ENCODE results near the gene ADD1.

ADD1 gene

DNA sequence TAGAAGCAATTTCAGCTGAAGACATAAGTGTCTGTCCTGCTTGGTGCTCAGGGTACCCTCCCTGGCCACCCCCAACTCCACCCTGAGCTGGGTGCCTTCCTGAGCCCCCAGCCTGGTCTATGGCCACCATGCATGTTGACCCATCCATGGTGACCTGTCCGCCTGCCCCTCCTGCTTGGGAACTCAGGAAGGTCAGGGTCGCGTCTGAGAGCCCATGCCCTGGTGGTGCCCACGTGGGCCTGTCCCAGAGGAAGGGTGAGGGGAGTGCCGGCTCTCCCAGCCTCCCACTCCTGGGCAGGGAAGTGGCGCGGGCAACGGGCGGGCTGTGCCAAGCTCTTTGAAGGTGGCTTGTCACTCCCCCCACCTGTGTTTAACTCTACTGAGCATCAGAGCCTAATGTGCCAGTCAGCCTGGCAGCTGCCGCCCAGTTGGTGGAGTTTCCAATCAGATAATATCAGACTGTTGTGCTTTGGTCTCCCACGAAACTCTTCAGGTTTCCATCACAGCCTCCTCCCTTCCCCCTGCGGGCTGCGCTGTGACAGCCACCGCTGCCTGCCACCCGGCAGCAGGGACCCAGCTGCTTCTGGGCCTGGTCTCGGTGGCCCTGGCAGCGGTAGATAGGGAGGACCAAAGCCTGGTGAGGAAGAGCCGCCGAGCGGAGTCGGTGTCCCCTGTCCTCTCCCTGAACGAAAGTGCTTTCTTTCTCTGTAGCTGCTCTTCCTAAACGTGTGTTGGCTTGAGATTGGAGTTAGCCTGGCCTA is 45.9 kb upstream of the ADD1 start:
- H3K4me3 ChIP-seq (replicated peaks; ENCODE audit: low read depth, low read length), result no peak overlapping the region

DNA sequence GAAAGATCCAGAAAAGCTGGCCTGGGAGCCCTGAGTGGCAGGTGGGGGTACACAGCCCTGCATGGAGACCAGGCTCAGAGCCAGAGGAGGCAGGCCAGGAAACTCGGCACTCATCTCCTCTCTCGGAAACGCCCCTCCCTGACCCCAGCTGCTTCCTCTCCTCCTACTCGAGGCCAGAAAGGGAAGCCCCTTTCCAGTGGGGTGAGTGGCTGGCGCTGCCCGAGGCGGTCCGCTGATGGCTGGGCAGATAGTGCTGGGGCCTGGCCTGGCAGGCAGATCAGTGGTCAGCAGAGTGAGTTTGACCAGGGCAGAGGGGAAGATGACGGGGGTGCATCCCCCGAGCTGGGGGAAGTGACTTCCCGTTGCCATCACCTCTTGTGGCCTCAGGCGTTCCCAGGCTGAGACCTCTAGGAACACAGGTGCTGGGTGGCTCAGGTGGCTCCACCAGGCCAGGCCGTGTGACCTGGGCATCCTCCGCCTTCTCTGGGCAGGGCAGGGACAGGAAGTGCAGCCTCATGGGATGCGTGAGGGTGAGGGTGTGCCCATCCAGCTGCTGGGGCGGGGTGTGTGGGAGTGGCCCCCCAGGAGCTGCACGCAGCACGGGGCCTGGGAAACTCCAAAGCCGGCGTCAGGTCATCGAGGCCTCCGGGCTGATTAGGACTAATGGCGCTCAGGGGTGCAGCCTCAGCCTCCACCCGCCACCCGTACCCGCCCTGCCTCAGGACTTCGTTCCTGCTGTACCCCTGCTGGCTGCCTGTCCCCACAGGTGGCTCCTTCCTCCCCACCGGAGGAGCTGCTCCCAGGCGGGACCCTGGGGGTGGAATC is 45.0 kb upstream of the ADD1 start:
- no peak overlapping the region for H3K4me3 ChIP-seq (replicated peaks; ENCODE audit: low read depth, low read length)
- no peak for DNase-seq (ENCODE audit: extremely low read depth, low read depth)
- TF ChIP-seq, protein P1, sequence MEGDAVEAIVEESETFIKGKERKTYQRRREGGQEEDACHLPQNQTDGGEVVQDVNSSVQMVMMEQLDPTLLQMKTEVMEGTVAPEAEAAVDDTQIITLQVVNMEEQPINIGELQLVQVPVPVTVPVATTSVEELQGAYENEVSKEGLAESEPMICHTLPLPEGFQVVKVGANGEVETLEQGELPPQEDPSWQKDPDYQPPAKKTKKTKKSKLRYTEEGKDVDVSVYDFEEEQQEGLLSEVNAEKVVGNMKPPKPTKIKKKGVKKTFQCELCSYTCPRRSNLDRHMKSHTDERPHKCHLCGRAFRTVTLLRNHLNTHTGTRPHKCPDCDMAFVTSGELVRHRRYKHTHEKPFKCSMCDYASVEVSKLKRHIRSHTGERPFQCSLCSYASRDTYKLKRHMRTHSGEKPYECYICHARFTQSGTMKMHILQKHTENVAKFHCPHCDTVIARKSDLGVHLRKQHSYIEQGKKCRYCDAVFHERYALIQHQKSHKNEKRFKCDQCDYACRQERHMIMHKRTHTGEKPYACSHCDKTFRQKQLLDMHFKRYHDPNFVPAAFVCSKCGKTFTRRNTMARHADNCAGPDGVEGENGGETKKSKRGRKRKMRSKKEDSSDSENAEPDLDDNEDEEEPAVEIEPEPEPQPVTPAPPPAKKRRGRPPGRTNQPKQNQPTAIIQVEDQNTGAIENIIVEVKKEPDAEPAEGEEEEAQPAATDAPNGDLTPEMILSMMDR (IDR thresholded peaks at IDR 0.05; ENCODE audit: low read depth, low read length, missing control alignments), result no peak

More for the DNA sequence above, 45.9 kb upstream of the ADD1 start:
- TF ChIP-seq, protein P1 (IDR thresholded peaks at IDR 0.05; ENCODE audit: low read depth, low read length, missing control alignments), result no peak
- no peak for DNase-seq (ENCODE audit: extremely low read depth, low read depth)

DNA sequence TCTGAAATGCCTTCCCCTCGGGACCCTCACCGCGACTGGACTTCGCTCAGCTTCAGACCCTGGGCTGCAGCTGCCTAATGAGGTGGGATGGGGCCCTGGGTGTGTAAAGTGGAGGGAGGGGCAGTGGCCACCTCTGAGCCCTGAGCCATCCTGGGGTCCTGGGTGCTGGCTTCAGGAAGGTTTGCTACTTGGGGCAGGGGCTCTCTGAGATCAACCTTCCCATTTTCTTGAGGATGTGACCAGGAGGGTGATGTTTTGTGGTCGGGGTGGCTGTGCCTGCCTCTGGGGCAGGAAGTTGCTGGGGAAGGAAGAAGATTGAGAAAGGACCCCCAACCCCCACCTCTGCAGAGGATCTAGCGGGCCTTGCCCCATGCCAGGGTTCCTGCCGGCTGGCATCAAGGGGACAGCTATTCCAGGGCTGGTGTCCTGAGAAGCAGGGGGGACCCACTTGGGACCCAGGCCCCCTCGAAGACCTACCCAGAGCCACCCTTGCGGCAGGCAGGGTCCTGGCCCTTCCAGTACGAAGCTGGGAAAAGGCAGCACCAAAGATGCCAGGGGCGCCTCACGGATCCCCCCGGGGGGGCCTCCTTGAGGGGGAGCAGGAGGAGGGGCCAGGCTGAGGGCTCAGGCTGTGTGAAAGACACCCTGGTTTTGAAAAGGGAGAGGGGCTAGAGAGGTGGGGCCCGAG is 44.3 kb upstream of the ADD1 start:
- no peak for DNase-seq (ENCODE audit: extremely low read depth, low read depth)
- no peak overlapping the region for H3K4me3 ChIP-seq (replicated peaks; ENCODE audit: low read depth, low read length)
- TF ChIP-seq, protein P1 (IDR thresholded peaks at IDR 0.05; ENCODE audit: low read depth, low read length, missing control alignments), result no peak

DNA sequence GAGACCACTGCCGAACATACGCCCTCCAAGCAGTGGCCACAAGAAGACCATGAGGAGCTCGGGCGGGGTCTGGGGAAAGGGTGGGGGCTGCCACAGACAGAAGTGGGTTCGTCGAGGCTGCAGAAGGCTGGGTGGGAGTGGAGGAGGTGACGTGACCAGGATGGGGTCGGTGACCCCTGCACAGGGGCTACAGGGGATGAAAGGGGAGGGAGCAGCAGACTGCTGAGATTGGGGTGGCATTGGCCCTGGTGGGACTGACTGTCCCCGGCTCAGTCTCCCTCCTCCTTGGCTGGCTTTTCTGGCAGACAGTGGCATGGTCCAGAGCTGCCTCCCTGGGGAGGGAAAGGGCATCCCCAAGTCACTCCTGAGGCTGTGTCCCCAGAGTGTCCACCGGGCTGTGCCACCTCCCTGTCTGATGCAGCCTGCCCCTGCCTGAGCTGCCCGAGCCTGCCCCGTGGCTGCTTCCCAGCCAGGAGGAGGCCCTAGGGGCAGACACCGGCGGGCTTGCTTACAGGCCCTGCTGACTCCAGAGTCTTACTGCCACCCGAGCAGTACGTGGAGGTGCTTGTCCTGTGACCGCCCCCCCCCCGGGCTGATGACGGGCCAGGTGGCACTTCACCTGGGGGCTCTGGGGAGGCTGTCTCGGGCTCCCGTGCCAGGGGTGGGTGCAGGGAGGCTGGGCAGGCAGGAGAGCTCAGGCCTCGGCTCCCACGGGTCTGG is 43.5 kb upstream of the ADD1 start:
- no peak for DNase-seq (ENCODE audit: extremely low read depth, low read depth)
- TF ChIP-seq, protein P1 (IDR thresholded peaks at IDR 0.05; ENCODE audit: low read depth, low read length, missing control alignments), result no peak
- H3K4me3 ChIP-seq (replicated peaks; ENCODE audit: low read depth, low read length), result no peak overlapping the region

DNA sequence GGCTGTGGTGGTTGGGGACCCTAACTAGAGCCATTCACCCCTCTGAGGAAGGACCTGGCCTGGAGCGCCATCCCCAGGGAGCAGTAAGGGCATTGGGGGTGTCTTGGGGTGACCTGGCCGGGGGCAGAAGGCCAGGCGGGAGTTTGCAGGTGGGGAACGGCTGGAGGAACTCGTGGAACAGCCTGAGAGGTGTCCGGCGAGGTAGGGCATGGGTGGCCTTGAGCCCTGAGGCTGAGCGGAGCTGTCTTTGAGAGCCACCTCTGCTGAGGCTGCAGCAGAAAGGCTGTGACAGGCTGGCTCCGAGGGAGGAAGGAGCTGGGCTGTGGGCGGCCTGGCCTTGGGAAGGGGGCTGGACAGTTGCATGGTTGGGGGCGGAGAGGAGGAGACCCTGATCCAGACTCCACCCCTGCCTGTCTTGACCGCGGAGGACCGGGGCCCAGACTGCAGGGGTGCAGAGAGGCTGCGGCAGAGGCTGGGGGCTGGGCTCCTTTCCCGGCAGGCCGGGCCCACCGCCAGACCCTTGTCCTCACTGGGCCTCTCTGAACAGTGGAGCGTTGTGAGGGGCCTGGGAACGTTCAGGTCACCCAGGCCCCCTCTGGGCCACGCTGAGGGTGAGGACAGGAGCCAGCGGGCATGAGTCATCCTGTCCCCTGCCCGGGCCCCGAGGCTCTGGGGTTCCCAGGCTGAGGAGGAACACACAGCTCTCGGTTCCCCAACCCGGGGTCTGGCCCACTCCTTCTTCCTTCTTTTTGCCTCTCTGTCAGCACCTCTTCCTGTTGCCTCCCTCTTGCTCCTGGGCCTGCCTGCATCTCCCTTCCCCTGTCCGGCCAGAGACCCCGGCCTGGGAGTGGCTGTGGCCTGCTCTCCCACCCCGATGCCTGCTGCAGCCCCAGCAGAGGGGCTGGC is 42.7 kb upstream of the ADD1 start:
- DNase-seq (ENCODE audit: extremely low read depth, low read depth), result no peak
- no peak overlapping the region for H3K4me3 ChIP-seq (replicated peaks; ENCODE audit: low read depth, low read length)
- TF ChIP-seq, protein P1 (IDR thresholded peaks at IDR 0.05; ENCODE audit: low read depth, low read length, missing control alignments), result no peak

Data from HFF-Myc (cell line).